Subcutaneous adipose tissue (tissue), 4 donors: Measurements from ENCODE around the gene GPR55. TPM values are rescaled to one million over a fixed set of nuclear protein-coding genes. Genes with fewer than 3 reads are reported as not detected.

Experiments used
- total RNA-seq, 4 donors: library from RNA; depleted of rRNA; stranded (reverse); fragments of >200 nt; gene quantifications; one replicate each; pipeline ENCODE4 v1.1.0, GENCODE V29; 2016
- TF ChIP-seq, protein P1 (sequence below): fragments of 450-650 bp; IDR thresholded peaks from one replicate; pipeline ENCODE4 v1.5.1; 2016; ENCODE audit warnings: low read depth, mild to moderate bottlenecking, control low read depth, antibody characterized with exemption, moderate library complexity

The GPR55 gene
- total RNA-seq, 4 donors from 2014 or later, result under 0.01 to 0.38 (median 0.17) TPM; not detected in 1

DNA sequence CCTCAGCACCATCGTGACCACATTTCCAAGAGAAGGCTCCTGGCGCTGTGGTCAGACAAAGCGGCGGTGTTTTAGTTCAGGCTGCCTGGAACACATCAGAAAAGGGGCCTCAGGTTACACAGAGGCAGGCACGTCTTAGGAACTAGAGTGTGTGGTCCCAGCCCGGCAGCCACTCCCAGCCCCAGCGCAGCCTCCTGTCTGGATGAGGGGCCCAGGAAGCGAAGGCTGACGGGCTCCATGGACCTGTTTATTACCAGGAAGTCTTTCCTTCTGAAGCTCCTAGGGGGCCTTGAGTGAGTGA, 10.0 kb upstream of the GPR55 start:
- TF ChIP-seq, protein P1, sequence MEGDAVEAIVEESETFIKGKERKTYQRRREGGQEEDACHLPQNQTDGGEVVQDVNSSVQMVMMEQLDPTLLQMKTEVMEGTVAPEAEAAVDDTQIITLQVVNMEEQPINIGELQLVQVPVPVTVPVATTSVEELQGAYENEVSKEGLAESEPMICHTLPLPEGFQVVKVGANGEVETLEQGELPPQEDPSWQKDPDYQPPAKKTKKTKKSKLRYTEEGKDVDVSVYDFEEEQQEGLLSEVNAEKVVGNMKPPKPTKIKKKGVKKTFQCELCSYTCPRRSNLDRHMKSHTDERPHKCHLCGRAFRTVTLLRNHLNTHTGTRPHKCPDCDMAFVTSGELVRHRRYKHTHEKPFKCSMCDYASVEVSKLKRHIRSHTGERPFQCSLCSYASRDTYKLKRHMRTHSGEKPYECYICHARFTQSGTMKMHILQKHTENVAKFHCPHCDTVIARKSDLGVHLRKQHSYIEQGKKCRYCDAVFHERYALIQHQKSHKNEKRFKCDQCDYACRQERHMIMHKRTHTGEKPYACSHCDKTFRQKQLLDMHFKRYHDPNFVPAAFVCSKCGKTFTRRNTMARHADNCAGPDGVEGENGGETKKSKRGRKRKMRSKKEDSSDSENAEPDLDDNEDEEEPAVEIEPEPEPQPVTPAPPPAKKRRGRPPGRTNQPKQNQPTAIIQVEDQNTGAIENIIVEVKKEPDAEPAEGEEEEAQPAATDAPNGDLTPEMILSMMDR, result no peak

DNA sequence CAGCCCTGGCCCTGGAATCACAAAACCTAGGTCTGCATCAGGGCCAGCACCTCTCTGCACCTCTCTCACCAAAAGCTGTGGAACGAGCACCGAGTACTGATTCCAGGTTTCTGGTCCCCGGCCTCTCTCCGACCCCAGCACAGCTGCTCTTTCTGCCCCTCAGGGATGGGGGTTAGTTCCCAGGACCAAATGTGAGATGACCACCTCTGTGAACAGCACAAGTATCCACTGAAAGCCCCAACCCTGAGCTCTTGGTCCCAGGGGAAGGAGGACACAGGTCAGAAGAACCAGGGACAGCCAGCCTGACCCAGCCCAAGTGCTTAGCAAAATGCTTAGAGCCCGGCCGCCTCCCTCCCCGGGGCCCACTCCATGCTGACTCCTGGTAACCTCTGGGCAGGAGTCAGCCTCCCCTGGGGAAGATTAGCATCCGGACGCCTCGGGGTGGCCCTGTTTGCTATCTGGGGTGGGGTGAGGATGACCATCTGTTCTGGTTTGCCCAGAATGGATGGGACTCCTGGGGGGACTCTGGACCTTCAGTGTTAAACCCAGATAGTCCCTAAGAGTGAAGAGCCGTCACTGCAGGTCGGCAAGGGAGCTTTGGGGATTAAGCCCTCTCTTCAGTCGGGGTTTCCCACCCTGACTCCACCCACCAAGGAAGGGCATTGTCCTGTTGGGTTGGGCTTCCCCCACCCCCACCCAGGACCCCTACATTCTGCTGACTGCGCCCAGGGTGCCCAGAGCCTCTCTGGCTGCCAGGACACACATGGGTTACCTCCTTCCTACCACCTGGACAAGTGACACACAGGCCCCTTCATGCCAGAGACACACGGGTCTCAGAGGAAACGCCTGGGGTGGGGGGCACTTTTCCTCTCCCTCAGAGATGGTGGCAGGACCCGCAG, 9.4 kb upstream of the GPR55 start:
- TF ChIP-seq, protein P1, result no peak

DNA sequence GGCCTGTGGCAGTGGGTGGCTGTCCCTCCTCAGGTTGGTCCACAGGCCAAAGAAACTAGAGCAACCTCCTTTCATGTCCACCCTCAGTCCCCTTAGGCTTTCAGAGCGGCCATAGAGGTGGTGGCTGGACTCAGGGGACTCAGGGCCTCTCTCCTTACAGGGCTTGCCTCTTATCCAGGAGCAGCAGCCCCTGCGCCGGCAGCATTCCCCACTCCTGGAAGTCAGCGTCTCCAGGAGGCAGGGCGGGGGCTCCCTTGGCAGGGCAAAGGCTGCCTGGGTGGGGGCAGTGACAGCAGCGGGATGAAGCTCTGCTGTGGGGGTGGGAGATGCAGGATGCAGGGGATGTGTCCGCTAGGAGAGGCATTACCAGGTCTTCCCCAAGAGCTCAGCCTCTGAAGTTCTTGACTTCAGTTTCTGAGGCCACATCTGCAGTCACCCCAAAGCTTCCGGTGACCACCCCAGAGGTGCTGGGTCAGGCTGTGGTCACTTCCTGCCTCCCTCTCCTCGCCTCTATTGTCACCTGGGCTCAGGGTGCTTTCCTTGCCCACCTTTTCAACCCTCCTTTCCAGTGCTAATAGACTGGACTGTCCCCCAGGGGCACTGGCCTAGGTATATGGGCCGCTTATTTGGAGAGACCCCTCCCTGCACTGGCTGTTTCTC, 8.6 kb upstream of the GPR55 start:
- TF ChIP-seq, protein P1, result no peak

DNA sequence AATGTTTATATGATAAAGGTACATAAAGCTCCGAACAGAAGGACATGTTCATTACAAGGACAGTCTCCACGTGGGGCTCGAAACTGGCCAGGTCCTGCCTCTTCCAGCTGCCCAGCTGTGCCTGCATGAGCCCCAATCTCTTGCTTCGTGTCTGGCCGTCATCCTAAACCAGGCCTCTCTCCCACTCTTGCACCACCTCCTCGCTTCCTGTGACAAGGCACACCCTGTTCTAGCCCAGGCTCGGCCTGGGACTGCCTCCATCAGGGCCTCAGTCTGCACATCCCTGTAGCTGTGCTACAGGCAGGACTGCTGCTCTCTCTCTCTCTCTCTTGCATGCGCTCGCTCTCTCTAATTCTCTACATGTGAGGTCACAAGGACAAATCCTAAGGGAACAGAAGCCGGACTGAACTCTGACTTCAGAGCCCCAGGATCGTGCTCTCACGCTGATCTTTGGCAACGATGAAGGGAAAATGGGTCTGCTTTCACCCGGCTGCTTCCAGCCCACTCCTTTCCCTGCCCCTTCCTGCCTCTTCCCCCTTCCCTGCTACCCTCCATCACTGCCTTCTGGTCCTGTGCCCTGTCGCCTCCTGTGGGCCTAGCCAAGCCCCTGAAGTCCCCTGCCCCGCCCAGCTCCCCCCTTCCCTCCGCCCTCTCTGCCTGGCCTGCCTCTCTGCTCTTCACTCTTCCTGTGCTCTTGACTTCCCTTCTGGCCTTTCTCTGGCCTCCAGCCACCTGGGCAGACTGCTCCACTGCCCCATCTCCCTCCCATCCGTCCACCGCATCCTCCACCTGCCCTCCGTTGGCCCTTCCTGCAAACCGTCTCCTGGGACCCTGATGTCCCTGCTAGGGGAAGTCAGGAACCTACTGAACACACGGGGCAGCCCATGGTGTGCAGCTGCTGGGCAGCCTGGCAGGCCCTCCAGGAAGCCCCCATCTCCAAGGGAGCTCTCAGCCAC, 7.8 kb upstream of the GPR55 start:
- TF ChIP-seq, protein P1, result no peak

DNA sequence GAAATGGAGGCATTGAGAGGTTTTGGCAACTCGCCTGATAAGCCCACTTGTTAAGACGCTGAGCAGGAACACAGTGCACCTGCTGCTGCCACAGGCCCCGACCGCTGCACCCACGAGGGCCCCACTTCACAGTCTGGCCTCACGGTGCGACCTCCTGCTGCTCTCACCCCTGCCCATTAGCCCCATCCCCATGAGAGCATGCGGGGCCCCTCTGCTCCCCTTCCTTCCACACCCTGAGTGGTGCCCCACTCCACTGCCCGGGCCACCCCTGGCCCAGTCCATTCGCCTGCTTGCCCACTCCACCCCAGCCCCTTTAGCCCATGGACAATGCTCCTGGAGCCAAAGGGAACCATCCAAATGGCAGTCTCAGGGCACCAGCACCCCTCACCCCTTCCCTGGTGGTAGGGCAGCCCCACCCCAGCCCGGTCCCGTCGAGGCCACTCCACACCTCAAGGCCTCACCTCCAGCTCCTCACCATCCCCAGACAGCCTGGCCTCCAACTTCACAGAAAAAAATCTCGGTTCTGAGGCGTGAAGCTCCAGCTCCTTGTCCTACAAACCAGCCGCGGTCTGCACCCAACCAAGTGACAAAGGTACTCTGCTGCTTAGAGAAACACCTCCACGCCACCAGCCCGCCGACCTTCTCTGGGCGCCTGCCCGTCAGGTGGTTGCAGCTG, 6.7 kb upstream of the GPR55 start:
- TF ChIP-seq, protein P1, result no peak

DNA sequence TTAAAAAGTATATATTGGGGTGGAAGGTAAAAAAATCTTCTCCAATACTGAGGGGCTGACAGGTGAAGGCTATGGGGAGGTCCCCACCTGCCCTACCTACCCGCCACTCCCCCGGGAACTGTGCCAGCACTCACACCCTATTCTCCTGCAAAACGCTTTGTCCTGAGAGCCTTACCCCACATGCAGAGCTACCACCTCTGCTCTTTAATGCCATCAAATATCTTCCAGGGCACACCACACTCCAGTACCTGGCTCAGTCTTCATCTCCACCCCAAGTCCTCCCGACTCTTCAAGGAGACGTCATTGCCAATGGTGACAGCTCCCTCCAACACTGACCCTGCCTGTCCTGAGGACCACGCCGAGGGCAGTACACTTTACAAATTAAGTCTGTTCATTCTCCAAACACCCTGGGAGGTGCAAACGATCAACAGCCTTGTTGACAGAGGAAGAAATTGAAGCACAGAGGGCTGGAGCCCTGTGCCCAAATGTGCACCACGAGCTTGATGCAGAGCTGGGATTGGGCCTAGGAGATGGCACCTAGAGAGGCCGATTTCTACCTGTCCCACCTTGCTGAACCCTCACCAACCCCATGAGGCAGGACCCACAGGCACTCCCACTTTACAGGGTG, 6.0 kb upstream of the GPR55 start:
- TF ChIP-seq, protein P1, result no peak
